ENCODE results near the gene CDH3. TPM values are rescaled to one million over a fixed set of nuclear protein-coding genes. Genes with fewer than 3 reads are reported as not detected.

CDH3 gene
- total and polyA plus RNA-seq, 2 of the 13 experiments (the other 11 are each of a cell fraction or from before 2014, with no cell fraction given), result 0.11 TPM; not detected in 1

DNA sequence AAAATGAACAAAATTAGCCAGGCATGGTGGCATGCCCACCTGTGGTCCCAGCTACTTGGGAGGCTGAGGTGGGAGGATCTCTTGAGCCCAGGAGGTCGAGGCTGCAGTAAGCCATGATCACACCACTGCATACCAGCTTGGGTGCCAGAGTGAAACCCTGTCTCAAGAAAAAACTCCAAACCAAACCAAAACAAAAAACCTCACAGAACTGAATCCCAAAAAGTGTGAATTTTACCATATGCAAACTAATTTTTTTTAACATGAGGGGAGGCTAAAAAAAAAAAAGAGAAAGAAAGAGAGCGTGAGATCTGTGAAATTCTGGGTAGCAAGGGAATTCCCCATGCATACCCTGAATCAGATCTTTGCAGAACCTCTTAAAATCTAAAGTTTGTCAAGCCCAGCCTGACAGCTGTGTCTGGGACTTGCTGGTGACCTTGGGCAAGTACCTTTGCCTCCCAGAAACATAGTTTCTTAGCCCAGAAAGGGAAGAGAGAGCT, 74.9 kb downstream of the CDH3 start (continued):
- no peak for TF ChIP-seq MYPOP (CRISPR knock-in tag; IDR thresholded peaks at IDR 0.05)

- no peak; the same call in 2 of the 3 replicates for ATAC-seq
- Histone ChIP-seq H3K27ac (ENCODE audit: extremely low read length, insufficient read depth, low read length) (no peak overlapping the region), H3K36me3 (replicated peaks in 1 of 2; ENCODE audit: control insufficient read depth in 1 of 2, insufficient read depth in 2 of 2, low read length in 2 of 2) (no peaks in the 10 kb centered on the region), H3K9me3 (ENCODE audit: low read length) (no peaks in the 10 kb centered on the region), H3K4me2 (ENCODE audit: low read depth, low read length) (peak overlapping the region; percentile 2; the same call in 1 of the 2 replicates), H3K9ac (ENCODE audit: insufficient read depth, low read depth, low read length) (no peak overlapping the region), H3K4me3 (replicated peaks in 1 of 3; ENCODE audit: insufficient read depth in 1 of 3, low read depth in 2 of 3, low read length in 3 of 3) (no peak overlapping the region), H4K20me1 (ENCODE audit: insufficient read depth, low read length) (no peaks in the 10 kb centered on the region), H3K79me2 (ENCODE audit: insufficient read depth, low read length) (no peaks in the 10 kb centered on the region), H2AFZ (ENCODE audit: low read length) (no peak overlapping the region), H3K27me3 (ENCODE audit: control insufficient read depth in 1 of 2, insufficient read depth in 2 of 2, low read length in 2 of 2) (no peaks in the 10 kb centered on the region), H3K4me1 (ENCODE audit: insufficient read depth, low read length) (peaks cover 38% of the 10 kb centered on the region)
- POLR2A ChIA-PET, result interaction anchor here (0.6 kb wide), 1 partner anchor 15 kb away, joined by 3 read pairs; no protein-coding TSS in a partner anchor
- in situ Hi-C loops (cut with HindIII; ENCODE audit: extremely low pct_ligation_motif_present, low pct_unique_long_range_greater_than_20kb) (loop anchor here (25.0 kb wide), 1 partner anchor 390 kb away; the partner anchor contains the start of gene HAS3), intact Hi-C loops (cut with micrococcal nuclease; ENCODE audit: unreplicated experiment) (no loop called here)
- TF ChIP-seq ZNF24 (IDR thresholded peaks at IDR 0.05) (0 out of 2 replicates have a peak, but pooled peaks have one; percentile 68), JUN (CRISPR knock-in tag; IDR thresholded peaks at IDR 0.05) (no peak)
- 14% methylated on average over 12 of the region's 12 CpGs for WGBS (ENCODE audit: low lambda C conversion rate)
- no peak for FAIRE-seq
- CTCF ChIA-PET (ENCODE audit: low intra/inter-chr PET ratio, low total read pairs), result no interaction called here
- DNase-seq (ENCODE audit: low spot score), result no peak
- BruUV-seq (replicated peaks), result no TSS peak
Observed at GRCh38 chr16:68722119-68723024, 77.3 kb downstream of the CDH3 start.
